HG03469 (cell line): ENCODE results near the gene THRAP3.

ENCODE experiments used
- ATAC-seq: cut with Tn5 transposase; IDR thresholded peaks from one replicate; pipeline ENCODE4 v1.9.1; 2021; ENCODE audit warnings: mild to moderate bottlenecking, moderate library complexity, moderate number of reproducible peaks; ENCODE audit not compliant: unreplicated experiment

THRAP3 gene

DNA sequence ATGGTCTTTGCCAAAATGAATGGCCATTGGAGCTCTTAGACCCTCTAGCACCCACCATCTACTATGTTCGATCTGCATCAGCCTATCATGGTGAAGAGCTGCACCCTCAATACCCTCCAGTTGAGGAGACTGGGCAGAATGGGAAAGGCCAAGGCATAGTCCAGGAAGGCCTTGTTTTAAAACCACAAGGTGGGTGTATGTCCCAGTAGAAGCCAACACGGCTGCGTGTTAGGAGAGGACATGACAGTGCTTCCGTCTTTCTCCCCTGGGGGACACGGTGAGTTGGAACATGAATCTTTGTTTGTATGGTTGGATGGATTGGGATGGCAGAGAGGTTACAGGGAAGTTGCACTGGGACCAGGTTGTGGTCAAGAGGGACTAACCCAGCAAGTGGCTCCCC lies 63.4 kb downstream of the THRAP3 start:
- ATAC-seq: no peak

DNA sequence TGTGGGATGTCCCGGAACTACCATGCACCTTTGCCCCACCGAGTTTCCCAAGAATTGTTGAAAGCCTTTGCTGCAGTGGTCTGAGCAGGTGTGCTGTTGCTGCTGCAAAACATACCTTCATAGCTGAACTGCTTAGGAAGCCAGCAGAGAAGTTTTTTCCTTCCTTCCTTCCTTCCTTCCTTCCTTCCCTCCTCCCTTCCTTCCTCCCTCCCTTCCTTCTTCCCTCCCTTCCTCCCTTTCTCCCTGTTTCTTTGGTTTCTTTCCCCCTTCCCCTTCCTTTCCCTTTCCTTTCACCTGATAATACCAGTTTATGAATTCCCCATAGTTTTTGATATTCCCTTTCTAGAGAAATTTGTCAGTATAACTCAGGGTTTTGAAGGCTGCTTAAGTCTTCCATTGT lies 71.1 kb downstream of the THRAP3 start:
- no peak for ATAC-seq

DNA sequence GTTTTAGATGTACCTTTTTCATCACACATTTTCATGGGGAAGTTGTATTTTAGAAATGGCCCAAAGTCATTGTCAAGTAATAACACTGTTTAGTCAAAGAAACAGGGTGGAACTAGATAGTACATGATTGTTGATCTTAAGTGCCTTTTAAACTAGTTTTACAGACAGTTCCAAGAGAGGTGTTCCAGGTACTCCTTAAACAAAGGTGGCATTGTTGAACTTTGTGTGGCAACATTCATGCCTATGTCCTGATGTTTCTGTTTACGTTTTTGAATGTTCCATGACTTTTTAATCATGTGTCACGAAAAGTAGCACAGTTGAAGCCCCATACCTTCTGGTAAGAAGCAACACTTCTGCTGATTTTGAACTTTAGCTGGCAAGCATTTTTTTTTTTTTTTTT lies 72.8 kb downstream of the THRAP3 start:
- ATAC-seq: no peak

DNA sequence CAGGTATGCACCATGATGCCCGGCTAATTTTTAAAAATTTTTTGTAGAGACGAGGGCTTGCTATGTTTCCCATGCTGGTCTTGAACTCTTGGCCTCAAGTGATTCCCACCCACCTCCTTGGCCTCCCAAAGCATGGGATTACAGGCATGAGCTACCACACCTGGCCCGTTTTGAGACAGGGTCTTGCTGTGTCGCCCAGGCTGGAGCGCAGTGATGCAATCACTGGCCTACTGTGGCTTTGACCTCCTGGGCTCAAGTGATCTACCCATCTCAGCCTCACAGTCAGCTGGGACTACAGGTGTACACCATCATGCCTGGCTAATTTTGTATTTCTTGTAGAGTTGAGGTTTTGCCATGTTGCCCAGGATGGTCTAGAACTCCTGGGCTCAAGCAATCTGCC lies 74.4 kb downstream of the THRAP3 start:
- no peak for ATAC-seq

DNA sequence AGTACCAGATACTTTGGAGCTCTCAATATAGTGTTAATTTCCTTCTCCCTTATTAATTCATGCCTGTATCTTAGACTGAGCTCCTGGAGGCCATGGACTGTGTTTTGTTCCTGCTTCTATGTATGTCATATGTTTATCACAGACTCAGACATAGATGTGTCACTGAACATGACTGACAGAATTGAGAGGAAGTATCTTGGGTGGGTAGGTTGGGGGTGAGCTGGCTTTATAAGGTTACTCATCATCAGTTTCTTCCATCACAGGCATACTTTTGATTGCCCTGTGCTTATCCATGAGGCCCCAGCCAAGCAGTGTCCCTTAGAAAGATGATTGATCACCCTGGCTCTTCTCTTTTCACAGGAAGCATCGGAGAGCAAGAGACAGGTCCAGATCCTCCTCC lies 76.3 kb downstream of the THRAP3 start:
- ATAC-seq: no peak

DNA sequence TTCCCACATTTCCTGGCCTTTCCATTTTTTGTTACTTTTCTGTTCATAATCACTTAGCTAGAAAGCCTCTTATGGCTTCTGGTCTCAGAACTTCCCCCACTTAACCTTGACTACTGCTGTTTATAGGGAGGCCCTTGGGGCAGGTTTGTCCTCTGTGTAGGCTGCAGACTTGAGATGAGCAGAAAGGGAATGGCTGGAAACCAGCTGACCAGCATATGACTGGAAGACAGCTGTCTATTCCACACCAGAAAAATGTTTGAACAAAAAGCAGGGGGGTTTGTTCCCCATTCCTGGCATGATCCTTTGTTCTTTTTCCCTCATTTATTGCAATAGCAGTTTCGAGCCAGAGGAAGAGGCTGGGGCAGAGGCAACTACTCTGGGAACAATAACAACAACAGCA lies 77.0 kb downstream of the THRAP3 start:
- no peak for ATAC-seq

DNA sequence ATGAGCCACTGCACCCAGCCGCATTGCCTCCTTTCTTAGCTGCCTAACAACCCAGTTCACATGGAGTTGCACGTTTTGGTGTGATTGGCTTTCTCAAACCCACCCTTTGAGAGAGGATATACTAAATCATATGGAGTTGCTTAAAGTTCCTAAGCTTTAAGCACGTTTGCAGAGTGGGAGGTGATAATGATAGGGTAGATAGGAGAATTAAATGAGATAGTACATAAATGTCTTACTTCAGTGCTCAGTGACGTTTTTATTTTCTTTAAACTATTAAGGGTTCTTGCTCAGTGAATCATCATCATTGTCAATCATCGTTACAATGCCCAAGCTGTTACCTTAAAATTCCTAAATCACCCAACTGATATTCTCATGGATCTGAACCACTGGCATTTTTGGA lies 79.0 kb downstream of the THRAP3 start:
- no peak for ATAC-seq

DNA sequence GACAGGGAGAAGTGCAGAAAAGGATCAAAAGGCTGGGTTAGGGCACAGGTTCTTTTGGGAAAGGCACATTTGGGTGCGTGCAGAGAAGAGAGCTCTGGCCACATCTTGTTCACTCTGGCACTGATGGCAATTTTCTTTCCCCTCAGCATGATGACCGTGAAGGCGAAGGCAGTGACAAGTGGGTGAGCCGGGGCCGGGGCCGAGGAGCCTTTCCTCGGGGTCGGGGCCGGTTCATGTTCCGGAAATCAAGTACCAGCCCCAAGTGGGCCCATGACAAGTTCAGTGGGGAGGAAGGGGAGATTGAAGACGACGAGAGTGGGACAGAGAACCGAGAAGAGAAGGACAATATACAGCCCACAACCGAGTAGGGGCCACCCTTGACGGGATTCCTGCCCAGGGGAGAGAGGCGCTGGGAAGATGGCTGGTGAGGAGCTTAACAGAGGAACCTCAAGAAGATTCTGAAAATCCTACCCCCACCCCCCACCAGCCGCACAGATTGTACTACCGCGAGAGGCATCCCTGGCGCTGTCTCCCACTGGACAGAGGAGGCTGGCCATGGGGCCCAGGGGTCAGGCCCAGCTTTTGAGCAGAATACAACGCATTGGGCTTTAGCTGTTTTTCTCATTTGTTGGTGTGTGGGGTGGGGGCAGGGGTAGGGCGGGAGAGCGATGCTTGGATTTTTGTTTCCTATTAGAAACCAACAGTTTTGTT lies 79.6 kb downstream of the THRAP3 start:
- ATAC-seq: no peak

DNA sequence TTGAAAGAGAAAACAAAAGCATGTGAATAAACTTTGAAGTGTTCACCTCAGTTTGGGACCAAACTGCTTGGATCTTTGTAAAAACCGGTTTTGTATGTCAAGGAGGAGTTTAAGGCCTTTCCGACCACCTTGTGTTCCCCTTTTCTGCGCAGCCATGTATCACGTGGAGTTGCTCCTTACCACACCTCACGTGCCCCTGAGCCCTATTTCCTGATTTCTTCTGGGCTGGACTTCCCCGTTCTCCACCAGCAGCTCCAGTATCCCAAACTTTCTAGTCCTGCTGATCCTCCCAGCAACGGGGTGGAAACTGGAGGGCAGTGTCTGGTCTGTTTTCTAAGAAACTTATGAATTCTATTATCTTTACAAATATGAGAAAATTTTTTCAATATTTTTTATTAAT lies 80.3 kb downstream of the THRAP3 start:
- ATAC-seq: no peak

DNA sequence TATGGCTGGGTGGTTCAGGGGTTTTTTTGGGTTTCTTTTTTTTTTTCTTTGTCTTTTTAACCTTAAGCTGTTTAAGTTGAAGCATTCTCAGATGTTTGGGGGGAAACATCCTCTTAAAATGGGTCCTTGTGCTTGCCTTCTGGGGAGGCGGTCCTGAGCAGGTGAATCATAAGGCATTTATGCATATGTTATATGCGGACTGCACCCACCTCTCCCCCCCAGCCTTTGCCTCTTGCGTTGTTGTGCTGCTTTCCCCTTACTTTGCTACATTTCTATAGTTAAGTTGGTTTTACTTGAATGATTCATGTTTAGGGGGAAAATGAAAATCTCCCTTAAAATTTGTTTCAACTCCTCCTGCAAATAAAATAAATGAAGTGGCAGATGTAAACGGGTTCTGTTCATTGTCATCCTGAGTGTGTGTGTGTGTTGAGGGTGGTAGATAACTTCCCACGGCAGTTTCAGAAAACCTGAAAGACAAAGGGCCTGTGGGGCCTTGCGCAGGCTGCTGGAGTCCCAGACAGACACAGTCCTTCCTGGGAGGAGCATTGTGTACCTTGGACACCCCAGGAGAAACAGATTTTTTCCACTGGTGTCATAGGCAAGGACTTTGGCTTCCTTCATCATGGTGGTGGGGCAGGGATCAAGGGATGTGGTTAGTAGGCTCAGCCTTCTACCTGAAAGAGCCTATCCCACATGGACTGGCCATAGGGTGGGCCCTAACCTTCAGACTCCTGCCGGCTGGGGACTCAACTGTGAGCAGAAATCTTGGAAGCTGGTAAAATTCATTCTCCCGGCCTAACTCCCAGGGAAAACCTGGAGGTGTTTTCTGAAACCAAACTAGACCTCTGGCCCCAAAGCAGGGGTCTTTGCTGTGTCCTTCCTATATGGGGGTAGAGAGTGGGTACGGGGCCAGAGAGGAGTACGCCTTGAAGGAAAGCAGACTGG lies 81.0 kb downstream of the THRAP3 start:
- ATAC-seq: no peak

DNA sequence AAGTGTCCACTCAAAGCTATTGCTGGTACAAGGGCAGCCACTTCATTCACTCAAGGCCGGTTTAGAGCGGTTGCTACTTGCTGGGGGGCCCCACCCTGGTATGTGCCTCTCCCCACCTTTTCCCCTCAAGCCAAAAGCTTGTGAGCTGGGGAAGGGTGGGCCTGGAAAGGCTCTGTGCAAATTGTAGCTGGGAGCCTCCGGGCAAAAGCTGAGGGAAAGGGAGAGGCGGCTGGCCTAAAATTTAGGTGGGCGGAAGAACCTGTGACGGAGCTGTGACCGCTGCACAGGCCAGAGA lies 81.6 kb downstream of the THRAP3 start:
- no peak for ATAC-seq

DNA sequence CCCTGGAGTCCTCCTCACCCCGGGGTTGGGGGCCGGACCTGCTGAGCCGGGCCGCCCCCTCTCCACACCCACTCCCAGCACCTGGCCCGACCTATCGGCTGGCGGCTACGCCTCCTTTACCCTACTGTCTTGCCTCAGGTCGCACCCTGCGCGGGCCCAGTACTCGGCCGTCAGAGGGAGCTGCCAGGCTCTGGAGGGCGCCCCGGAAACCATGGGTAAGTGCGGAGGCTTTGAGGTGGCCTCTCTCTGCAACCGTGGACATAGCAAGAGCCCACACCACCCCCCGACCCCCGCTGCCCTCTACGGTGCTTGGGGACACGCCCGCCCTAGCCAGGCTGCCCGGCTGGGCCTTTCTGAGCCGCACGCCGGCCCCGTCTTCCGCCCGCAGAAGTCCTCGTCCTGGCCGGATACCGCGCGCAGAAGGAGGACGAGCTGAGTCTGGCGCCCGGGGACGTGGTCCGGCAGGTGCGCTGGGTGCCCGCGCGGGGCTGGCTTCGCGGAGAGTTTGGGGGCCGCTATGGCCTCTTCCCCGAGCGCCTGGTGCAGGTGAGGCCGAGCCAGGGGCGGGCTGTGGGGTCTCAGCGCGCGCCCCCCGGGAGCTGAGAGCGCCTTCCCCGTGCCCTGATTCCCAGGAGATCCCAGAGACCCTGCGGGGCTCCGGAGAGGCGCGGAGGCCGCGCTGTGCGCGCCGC lies 82.1 kb downstream of the THRAP3 start, which contains the start of gene SH3D21:
Gene SH3D21, plus strand, starts transcription at position 159 of the 692 bp plus-strand sequence. Its CDS starts 53 bp downstream, at position 212.
- peak; percentile 8 for ATAC-seq

DNA sequence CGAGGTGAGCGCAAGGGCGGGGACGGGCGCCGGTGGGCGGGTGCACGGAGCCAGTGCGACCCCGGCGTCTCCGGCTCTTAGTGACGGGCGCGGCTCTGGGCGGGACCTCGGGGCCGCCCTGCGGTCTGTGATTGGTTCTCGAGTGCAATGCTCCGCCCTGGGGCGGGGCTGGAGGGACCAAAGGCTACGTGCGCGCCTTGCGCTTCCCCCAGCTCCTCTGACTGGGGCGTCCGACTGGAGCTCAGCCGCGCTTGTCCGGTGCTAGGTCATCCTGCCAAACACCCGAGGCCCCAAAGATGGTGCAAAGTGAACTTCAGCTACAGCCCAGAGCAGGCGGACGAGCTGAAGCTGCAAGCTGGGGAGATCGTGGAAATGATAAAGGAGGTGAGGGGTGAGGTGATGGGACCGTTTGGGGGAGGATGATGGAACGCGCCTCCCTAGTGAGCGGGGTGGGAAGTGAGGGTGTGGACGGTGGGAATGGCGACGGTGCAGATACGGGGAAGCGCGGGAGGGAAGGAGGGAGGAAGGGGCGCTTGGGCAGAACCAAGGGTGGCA lies 82.7 kb downstream of the THRAP3 start:
- ATAC-seq: peak; percentile 97

DNA sequence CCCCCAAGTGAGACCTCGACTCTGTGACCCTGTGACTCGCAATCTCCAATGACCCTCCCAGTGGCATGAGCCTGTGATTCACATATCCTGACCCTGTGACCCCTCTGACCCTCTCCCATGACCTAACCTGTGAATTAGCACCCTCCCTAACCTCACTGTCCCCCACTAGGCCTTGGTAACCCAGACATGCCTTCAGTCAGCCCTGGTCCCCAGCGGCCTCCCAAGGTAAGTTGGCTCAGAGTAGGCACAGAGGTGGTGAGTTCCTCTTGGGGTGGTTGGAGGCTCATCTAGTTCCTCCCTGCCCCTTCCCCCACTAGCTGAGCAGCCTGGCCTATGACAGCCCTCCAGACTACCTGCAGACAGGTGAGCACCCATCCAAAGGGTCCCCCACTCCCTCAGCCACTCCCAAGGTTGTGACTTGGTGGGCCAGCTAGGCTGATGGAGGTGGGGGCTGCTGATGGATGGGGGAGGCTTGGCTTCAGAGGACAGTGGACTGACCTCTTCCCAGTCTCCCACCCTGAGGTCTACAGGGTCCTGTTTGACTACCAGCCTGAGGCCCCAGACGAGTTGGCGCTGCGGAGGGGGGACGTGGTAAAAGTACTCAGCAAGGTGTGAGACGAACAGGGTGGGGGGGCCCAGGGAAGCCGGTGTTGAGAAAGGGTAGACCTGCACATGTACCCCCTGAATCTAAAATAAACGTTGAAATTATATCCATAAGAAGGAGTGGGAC lies 83.5 kb downstream of the THRAP3 start:
- ATAC-seq: no peak

DNA sequence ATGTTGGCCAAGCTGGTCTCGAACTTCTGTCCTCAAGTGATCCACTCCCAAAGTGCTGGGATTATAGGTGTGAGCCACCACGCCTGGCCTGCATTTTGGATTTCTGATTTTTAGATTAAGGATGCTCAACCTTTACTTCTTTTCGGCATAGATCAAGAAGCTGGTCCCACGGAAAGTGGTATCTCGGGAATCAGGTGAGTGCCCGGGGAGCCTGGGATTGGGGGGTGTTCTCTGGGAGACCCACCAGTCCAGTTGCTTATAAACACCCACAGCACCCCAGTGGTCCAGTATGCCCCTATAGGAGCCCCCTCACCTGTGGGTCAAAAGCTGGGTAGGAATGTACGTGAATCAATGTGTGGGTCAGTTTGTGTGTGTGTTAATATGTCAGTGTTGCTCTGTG lies 85.2 kb downstream of the THRAP3 start:
- ATAC-seq: no peak

DNA sequence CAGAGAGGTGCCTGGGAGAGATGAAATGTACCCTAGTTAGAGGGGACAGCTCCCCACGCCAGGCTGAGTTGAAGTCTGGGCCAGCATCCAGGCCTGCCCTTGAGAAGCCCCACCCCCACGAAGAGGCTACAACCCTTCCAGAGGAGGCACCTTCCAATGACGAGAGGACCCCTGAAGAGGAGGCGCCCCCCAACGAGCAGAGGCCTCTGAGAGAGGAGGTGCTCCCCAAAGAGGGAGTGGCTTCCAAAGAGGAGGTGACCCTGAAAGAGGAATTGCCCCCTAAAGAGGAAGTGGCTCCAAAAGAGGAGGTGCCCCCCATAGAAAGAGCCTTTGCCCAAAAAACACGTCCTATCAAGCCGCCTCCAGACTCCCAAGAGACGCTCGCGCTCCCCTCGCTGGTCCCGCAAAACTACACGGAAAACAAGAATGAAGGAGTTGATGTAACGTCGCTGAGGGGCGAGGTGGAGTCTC lies 96.1 kb downstream of the THRAP3 start:
- ATAC-seq: no peak

DNA sequence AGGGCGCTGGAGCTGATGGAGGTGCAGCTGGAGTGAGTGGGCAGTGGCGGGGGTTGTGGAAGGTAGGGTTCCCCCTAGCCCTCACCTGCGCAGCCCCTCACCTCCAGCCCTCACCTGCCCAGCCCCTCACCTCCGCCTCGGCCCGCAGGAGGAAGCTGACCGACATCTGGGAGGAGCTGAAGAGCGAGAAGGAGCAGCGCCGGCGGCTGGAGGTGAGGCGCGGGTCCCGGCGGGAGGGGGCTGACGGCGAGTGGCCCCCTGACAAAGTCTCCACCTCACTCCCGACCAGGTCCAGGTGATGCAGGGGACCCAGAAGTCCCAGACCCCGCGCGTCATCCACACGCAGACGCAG lies 96.5 kb downstream of the THRAP3 start:
- no peak for ATAC-seq

DNA sequence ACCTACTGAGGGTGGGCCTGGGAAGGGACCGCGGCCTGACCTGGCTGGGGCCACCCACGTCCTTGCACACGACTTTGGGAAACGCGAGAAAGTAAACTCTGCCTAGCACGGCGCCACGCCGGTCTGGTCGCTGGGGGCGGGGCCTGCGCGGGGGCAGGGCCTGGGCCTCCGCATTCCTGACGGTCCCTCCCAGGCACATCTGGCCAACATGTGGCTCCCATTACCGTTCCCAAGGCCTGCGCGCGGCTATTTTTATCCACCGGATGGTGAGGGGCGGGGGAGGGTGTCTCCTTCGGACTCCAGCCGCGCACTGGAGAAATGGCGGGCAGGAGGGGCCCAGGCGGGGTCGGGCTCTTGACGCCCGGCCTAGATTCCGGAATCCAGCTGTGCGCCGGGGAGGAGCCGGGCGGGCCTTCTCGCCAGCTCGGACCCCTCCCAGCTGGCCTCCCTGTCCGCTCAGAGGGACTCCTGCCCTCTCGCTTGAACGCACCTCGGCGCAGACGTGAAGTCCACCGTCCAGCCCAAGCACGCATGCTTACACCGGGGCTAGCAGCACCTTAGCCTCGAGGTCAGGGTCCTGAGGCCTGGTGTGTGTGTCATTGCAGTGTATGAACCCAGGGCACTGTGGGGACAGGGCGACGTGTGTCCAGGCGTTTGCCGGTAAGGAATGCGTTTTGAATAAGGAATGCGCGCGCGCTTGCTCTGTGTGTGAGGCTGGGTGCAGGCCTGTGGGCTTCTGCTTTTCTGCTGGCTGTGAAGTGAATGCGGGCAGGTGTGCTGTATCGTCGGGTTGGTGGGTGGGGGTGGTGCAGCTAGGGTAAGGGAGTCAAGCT lies 97.1 kb downstream of the THRAP3 start:
- no peak for ATAC-seq

DNA sequence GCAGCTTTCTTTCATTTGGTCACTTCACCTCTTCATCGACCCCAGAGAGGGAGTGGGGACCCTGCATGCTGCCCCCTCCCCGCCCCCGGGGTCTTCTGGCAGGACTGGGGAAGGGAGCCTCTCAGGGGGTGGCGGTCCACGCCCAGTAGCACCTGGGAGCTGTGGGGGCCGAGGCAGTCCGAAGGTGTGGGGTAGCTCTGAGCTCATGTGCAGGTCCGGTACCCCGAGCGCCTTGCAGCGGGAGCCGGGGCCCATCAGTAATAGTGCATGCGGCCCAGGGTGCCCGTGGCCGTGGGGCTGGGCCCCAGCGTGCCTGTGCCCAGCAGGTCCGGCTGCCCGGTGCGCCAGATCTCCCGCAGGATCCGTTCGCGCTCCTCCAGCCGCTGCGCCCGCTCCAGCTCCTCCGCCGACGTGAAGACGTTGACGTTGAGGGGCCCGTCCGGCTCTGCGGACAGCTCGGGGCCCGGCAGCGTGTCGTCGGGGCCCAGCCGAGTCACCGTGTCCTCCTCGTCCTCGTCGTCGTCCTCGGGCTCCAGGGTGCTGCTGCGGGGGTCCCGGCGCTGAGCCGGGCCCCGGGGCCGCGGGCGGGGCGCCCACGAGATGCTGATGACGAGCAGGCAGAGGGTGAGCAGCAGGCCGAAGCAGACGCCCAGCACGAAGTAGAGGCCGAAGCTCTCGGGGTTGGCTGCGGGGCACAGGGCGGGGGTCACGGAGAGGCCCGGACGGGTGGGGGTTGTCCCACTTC lies 98.0 kb downstream of the THRAP3 start:
- no peak for ATAC-seq
